Ammon's horn (tissue), 1 donor: ENCODE measurements around the gene CCDC87.
A peak's percentile ranks its signal among the peaks of the same experiment; 100 is the strongest.
"Not testable (repeated sequence)": the region's sequence is repeated elsewhere in the genome, so short reads cannot be mapped to it uniquely, and the experiment has no call there.

Experiments used
- DNase-seq: peaks from one replicate; pipeline ENCODE4 v3.0.0-alpha.2; 2016; ENCODE audit warnings: low spot score

Gene CCDC87

DNA sequence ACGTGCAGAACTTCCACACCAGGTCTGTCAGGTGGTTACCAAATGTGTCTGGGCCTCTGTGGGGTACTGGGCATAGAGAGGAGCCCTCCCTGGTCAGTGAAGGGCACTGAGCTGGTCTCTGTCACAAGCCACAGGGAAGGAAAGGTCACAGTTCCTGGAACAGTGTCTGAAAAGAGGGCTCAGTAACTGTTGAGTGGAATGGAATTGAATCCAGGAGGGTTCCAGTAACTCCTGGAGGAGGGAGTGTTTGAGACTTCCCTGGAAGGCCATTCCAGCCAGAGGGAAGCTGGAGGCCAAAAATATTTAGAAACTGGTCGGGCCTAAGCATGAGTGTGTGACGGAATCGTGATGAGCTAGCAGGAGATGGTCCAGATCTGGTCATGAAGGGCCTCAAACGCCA, 38.3 kb downstream of the CCDC87 start:
- no peak for DNase-seq

DNA sequence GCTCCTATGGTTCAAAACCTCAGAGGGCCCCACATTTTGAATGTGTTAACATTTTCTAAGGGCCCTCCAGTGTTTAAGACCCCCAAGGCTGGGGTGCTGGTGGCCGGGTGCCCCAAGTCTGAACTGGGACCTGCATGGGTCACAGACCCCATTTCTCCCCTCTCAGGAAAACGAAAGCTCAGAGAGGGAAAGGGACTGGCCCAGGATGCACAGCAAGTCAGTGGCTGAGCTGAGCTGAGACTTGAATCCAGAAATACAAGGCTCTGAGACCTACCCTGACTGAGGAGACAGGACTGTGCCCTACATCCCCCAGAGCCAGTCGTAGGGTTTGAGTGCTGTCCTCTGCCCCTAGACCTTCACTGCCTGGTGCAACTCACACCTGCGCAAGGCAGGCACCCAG, 42.0 kb downstream of the CCDC87 start:
- no peak for DNase-seq

DNA sequence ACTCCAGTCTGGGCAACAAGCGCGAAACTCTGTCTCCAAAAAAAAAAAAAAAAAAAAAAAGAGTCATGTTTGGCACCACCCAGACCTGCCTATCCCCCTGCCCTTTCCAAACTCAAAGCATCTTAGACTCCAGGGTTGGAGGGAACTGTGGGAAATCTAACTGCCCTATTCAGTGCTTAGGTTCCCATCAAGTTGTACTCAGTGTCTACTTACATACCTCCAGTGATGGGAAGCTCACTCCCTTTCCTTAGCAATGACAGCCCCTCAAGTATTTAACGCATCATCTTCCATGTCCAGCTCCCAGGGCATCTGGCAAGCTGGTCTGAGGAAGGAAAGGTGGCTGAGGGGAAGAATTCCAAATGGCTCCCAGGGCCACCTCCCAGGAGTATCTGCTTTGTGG, 43.2 kb downstream of the CCDC87 start:
- no peak for DNase-seq

DNA sequence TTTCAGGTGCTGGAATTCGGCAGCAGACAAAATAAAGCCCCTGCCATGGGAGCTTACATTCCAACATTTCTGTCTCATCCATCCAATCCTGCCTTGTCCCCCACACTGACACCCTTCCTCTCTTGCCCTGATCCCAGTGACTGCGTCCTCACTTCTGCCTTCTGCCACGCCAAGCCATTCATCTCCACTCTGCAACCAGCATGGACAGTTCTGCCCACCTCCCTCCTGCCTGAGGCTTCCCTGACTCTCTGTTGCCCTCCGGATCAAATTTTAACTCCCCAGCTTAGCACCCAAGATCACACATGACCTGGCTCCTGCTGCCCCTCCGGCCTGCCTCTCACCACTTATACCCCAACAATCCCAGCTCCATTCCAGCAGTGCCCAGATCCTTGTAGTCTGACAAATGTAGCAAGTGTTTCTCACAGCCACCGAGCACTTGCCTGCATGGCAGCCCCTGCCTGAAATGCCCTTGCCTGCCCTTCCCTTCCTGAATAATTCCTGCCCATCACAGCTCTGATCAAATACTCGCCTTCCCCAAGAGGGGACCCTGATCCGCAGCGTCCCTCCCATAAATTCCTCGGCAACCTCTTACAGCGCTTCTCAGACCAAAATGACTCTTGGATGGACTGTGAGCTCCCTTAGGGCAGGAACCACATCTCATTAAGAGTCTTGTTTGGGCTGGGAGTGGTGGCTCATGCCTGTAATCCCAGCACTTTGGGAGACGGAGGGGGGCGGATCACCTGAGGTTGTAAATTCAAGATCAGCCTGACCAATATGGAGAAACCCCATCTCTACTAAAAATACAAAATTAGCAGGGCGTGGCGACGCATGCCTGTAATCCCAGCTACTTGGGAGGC, 43.9 kb downstream of the CCDC87 start:
- no peak for DNase-seq

DNA sequence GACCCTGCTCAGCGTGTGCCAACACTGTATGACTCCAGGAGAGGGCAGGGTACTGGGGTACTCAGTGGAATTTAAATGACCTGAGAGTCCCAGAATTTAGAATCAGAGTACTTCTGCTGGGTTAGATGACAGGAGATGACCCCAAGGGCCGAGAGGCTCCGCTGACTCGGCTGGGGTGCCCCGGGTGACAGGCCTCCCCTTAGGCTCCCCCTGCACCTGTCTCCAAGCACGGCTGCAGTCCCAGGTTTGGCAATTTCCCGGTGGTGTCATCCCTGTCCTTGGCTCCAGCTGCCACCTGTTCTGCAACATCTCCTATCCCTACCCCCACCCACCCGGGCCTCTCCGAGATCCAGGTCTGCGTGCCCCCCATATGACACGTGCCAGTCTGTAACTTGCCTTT, 44.8 kb downstream of the CCDC87 start:
- no peak for DNase-seq

DNA sequence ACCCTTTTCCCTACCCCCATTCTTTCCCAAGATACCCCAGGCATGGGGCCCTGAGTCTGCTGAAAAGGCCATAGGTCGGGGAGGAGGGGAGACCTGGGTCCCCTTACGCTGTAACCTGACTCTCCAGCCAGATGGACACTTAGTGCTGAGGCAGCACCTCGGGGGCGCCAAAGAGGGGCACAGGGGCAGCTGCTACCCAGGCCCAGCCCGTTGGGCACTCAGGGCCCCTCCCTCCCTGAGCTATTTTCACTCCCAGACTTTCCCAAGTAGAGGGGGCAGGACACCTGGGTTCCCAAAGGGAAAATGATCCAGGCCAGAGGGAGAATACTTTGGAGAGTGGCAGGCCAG, 45.2 kb downstream of the CCDC87 start:
- DNase-seq: no peak

DNA sequence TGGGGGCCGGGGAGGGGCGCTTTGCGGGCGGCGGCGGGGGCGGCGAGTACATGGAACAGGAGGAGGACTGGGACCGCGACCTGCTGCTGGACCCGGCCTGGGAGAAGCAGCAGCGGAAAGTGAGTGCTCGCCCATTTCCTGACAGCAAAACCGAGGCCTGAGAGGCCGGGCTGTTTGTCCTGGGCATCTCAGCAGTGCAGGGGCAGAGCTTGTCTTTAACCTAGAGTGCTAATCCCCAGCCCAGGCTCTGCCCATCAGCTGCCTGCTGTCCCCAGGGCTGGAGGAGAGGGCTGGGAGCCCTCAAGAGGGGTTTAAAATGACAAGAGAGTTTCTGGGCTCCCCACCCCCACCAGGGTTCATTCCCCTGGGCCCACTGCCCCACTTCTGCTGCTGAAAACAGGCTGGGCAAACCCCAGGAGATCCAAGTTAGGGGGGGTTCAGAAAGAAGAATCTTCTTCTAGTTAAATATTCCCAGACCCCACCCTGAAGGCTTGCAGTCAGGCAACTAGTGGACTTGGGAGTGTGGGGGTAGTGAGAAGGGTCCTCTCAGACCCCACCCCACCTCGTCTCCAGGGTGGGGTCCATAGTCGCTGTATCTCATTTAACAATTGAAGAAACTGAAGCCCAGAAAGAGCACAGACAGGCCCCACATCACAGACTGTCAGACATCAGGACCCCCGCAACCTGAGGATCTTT, 45.7 kb downstream of the CCDC87 start:
- DNase-seq: no peak

DNA sequence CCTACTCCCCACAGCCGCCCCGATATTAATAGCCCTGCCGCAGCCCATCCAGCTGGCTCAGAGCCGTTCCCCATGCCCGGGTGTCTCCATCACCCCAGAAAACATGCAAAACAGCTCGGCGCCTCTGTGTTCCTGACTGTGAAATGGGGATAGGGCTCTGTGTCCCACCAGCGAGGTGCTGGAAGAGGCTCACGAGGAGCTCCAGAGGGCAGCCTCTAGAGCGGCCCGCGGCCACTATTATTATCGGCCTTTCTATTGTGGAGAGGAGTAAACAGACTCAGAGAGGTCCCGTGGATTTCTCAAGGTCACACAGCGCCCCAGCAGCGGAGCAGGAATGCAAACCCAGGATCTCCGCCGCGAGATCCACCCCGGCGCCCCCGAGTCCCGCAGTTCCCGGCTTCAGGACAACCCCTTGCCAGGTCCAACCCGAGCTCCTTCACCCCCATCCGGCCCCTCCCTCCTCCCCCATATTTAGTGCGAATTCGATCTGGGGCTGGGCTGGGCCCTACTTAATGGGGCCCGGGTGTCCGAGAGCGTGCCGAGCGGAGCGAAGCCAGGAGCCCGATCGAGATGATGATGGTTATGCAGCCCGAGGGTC, 46.4 kb downstream of the CCDC87 start, which contains the start of gene ACTN3:
Gene ACTN3, plus strand, starts transcription at position 536 of the 598 bp plus-strand sequence. Its CDS starts 35 bp downstream, at position 571.
- no peak for DNase-seq

DNA sequence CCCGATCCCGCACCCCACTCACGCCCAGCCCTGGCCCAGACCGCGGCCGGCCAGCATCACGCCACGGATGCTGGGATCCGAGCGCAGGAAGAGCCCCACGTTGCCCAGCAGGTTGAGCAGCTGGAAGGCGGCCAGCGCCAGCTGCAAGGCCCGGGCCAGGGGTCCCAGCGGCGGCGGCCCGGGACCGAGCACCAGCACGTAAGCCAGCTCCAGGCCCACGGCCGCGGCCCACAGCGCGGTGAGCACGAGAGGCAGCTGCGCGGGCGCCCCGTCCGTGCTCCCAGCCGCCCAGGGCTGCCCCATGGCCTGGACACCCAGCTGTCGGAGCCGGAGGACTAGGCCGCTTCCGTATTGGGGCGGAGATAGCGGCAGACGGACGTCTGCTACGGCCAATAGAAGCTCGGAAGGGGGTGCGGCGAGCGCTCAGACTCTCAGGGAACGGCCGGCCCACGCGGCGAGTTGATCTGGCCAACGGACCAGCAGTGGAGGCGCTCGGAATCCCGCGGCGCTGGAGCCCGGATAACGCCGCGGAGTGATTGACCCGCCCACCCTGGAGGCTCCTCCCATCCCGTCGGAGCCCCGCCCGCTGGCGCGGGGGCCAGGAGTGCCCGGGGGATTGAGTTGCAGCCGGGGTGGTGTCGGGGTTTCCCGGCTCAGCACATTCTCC, 47.0 kb downstream of the CCDC87 start, which contains the start of gene ZDHHC24:
Gene ZDHHC24, minus strand, starts transcription at position 348 of the 667 bp plus-strand sequence. Its CDS starts 45 bp downstream, at position 303.
- DNase-seq: peak; percentile 98

DNA sequence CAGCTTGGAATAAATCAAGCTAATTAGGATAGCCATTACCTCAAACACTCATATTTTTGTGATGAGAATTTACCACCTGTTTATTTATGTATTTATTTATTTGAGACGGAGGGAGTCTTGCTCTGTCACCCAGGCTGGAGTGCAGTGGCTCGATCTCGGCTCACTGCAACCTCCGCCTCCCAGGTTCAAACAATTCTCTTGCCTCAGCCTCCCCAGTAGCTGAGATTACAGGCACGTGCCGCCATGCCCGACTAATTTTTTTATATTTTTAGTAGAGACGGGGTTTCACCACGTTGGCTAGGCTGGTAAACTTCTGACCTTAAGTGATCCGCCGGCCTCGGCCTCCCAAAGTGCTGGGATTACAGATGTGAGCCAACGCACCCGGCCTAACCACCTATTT, 47.9 kb downstream of the CCDC87 start:
- DNase-seq: not testable (repeated sequence)

DNA sequence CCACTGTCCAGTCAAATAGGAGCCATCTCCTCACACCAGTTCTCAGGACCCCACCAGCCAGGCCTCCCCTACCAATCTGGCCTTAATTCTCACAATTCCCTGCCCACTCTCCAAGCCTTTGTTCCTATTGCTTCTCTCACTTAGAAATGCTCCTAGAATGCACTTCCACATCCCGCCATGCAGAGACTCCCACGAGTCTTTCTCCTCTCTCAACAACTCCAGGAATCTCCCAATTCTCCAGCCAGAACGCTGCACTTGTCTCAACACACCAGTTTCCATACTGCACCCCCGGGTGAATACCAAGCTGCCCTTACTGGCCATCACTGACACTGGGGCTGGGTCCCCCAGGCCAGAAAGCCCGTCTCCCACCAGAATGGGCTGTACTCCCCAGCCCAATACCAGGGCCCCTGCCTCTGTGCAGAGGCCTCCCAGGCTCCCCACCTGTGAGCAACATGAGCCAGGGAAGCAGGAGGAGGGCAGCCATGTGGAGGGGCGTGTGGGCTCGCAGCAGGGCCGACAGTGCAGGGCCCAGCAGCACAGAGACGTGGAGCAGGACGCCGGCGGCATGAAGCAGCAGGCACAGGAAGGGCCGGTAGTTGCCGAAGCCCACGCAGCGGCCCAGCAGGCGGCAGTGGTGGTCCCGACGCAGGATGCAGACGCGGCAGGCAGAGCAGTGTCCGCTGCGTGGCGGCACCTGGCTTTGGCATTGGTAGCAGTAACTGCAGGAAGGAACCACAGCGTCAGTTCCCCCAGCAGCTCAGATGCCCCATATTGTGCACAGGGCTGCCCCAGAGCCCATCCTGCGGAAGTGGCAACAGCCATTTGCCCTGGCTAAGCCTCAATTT, 49.4 kb downstream of the CCDC87 start:
- peak; percentile 34 for DNase-seq

DNA sequence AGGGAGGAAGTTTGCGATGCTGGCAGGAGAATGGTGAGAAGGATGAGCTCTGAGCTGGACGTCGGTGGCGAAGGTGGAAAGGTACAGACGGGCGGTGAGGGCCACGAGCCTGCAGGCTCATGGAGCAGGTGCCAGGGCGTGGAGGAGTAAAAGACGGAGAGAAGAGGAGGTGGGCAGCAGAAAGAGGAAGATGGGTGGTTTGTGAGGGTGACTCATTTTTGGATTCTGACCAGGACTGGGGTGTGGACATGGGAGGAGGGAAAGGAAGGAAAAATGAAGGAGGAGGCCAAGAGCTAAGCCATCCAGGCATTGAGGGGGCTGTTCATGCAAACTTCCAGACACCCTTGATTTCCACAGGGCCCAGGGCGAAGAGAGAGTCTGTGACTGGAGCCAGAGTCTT, 50.5 kb downstream of the CCDC87 start:
- no peak for DNase-seq

DNA sequence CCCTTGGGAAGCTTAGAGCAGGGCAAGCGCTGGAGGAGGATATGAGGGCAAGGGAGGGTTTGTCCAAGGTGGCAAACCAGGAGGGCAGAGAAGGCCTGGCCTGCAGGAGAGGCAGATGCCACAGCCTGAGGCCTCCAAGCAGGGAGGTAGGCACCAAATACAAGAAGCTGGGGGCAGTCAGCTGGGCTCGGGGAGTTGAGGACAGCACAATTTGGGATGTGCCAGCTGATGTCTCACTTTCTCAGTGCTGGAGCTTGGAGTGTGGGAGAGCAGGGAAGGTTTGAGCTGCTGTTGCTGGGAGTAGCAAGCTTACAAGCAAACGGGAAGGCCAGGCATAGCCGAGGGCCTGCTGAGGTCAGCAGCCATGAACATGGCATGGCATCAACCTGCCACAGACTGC, 51.0 kb downstream of the CCDC87 start:
- DNase-seq: no peak

DNA sequence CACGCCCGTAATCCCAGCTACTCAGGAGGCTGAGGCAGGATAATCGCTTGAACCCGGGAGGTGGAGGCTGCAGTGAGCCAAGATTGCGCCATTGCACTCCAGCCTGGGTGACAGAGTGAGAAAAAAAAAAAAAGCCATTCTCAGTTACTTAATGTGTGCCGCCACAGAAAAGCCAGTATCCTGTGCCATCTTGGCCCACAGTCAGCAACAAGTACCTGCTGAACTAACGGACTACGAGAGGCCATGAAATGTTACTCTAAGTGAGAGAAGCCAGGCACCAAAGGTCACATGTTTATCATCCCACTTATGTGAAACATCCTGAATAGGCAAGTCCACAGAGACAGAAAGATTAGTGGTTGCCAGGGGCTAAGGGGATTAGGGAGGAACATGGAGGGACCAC, 52.3 kb downstream of the CCDC87 start:
- not testable (repeated sequence) for DNase-seq
